ENCODE results near the gene HDAC5.
"Not testable (repeated sequence)": the region's sequence is repeated elsewhere in the genome, so short reads cannot be mapped to it uniquely, and the experiment has no call there.

The HDAC5 gene

GRCh38 chr17:44123356-44124117, at the start of gene HDAC5:
Gene HDAC5, minus strand, starts transcription at chr17:44123641. Its CDS starts 6,126 bp downstream, at chr17:44117515.
- no peak for TF ChIP-seq ZNF274 (IDR thresholded peaks at IDR 0.05; ENCODE audit: low read depth, low read length)
- H3K4me3 ChIP-seq (ENCODE audit: low read length) = peak within 1 kb of the TSS; percentile 82

GRCh38 chr17:44171931-44172455, 48.6 kb upstream of the HDAC5 start:
- no peak overlapping the region for H3K4me3 ChIP-seq (ENCODE audit: low read length)
- no peak for TF ChIP-seq ZNF274 (IDR thresholded peaks at IDR 0.05; ENCODE audit: low read depth, low read length)

GRCh38 chr17:44170499-44171201, 47.2 kb upstream of the HDAC5 start, which contains the start of gene ASB16:
Gene ASB16, plus strand, starts transcription at chr17:44170704. Its CDS starts 86 bp downstream, at chr17:44170790.
- TF ChIP-seq ZNF274 (IDR thresholded peaks at IDR 0.05; ENCODE audit: low read depth, low read length) = no peak
- H3K4me3 ChIP-seq (ENCODE audit: low read length) = no peak within 1 kb of the TSS

GRCh38 chr17:44170135-44170498, 46.7 kb upstream of the HDAC5 start:
- H3K4me3 ChIP-seq (ENCODE audit: low read length) = no peak overlapping the region

GRCh38 chr17:44167181-44167861, 43.9 kb upstream of the HDAC5 start:
- no peak for TF ChIP-seq ZNF274 (IDR thresholded peaks at IDR 0.05; ENCODE audit: low read depth, low read length)
- no peak overlapping the region for H3K4me3 ChIP-seq (ENCODE audit: low read length)

More at GRCh38 chr17:44170135-44170498, 46.7 kb upstream of the HDAC5 start:
- TF ChIP-seq ZNF274 (IDR thresholded peaks at IDR 0.05; ENCODE audit: low read depth, low read length) = no peak

- no peak for TF ChIP-seq ZNF274 (IDR thresholded peaks at IDR 0.05; ENCODE audit: low read depth, low read length)
- H3K4me3 ChIP-seq (ENCODE audit: low read length) = no peak overlapping the region
Observed at GRCh38 chr17:44164476-44164875, 41.0 kb upstream of the HDAC5 start.

GRCh38 chr17:44159519-44160210, 36.2 kb upstream of the HDAC5 start:
- no peak overlapping the region for H3K4me3 ChIP-seq (ENCODE audit: low read length)
- no peak for TF ChIP-seq ZNF274 (IDR thresholded peaks at IDR 0.05; ENCODE audit: low read depth, low read length)

GRCh38 chr17:44155488-44155887, 32.0 kb upstream of the HDAC5 start:
- no peak for TF ChIP-seq ZNF274 (IDR thresholded peaks at IDR 0.05; ENCODE audit: low read depth, low read length)

GRCh38 chr17:44152875-44153274, 29.4 kb upstream of the HDAC5 start:
- TF ChIP-seq ZNF274 (IDR thresholded peaks at IDR 0.05; ENCODE audit: low read depth, low read length) = no peak
- H3K4me3 ChIP-seq (ENCODE audit: low read length) = no peak overlapping the region

More at GRCh38 chr17:44155488-44155887, 32.0 kb upstream of the HDAC5 start:
- H3K4me3 ChIP-seq (ENCODE audit: low read length) = no peak overlapping the region

GRCh38 chr17:44149750-44150329, 26.4 kb upstream of the HDAC5 start:
- no peak overlapping the region for H3K4me3 ChIP-seq (ENCODE audit: low read length)
- no peak for TF ChIP-seq ZNF274 (IDR thresholded peaks at IDR 0.05; ENCODE audit: low read depth, low read length)

GRCh38 chr17:44149066-44149465, 25.6 kb upstream of the HDAC5 start:
- H3K4me3 ChIP-seq (ENCODE audit: low read length) = not testable (repeated sequence)

GRCh38 chr17:44147812-44148211, 24.4 kb upstream of the HDAC5 start:
- no peak for TF ChIP-seq ZNF274 (IDR thresholded peaks at IDR 0.05; ENCODE audit: low read depth, low read length)
- H3K4me3 ChIP-seq (ENCODE audit: low read length) = no peak overlapping the region
